Activated naive CD4-positive, alpha-beta T cell treated with anti-CD3 and anti-CD28 coated beads for 36 hours (primary cell): Measurements from ENCODE around the gene BRME1. TPM values are rescaled to one million over a fixed set of nuclear protein-coding genes. Genes with fewer than 3 reads are reported as not detected.

Experiments
- CTCF ChIA-PET: fragments of 350-600 bp; sonication (Branson Sonifier 250); formaldehyde crosslinking; loops from one replicate; lab custom pipeline; 2021; ENCODE audit warnings: antibody characterized with exemption; lab: Charles Lee
- DNase-seq: peaks from one replicate; pipeline ENCODE4 v3.0.0-alpha.2; 2020
- H3K27ac Mint-ChIP-seq: one replicate; pipeline ENCODE4 v1.8.0; 2021; ENCODE audit warnings: mild to moderate bottlenecking, mixed read lengths
- H3K27me3 Mint-ChIP-seq: one replicate; pipeline ENCODE4 v1.8.0; 2021; ENCODE audit warnings: low read depth, mixed read lengths
- H3K36me3 Mint-ChIP-seq: one replicate; pipeline ENCODE4 v1.8.0; 2021; ENCODE audit warnings: low read depth, mixed read lengths
- H3K4me1 Mint-ChIP-seq: one replicate; pipeline ENCODE4 v1.8.0; 2021; ENCODE audit warnings: low read depth, mixed read lengths
- H3K4me3 Mint-ChIP-seq: one replicate; pipeline ENCODE4 v1.8.0; 2021; ENCODE audit warnings: mild to moderate bottlenecking, moderate library complexity, mixed read lengths
- H3K9me3 Mint-ChIP-seq: one replicate; pipeline ENCODE4 v1.8.0; 2021; ENCODE audit warnings: mixed read lengths
- intact Hi-C: fragments of 100-400 bp; cut with micrococcal nuclease; formaldehyde crosslinking; loops from one replicate; pipeline ENCODE4 v1.15.1; 2023
- total RNA-seq, 2 experiments: library from RNA; stranded (reverse); gene quantifications; one replicate each; pipeline ENCODE4 v1.2.3, GENCODE V29; 2021

BRME1 gene
- total RNA-seq, 2 experiments from 2014 or later: 5.8 to 5.9 TPM

- Mint-ChIP-seq H3K9me3 (peaks cover 1% of the 10 kb centered on the region), H3K4me1 (peaks cover 30% of the 10 kb centered on the region), H3K4me3 (peak overlapping the region; percentile 86), H3K27me3 (no peaks in the 10 kb centered on the region), H3K27ac (no peak overlapping the region), H3K36me3 (peaks cover 12% of the 10 kb centered on the region)
- peak; percentile 46 for DNase-seq
- CTCF ChIA-PET: interaction anchor here (1.0 kb wide), 1 partner anchor 94 kb away, joined by 3 read pairs; no protein-coding TSS in a partner anchor
- intact Hi-C loops: loop anchor here (1.0 to 5.0 kb wide), 3 partner anchors 26 to 126 kb away; partner anchors contain the start of genes DCAF15 and IL27RA
Observed at GRCh38 chr19:13906521-13906904, 596 bp upstream of the BRME1 start.

- Mint-ChIP-seq H3K9me3 (peaks cover 1% of the 10 kb centered on the region), H3K36me3 (peaks cover 5% of the 10 kb centered on the region), H3K27me3 (no peaks in the 10 kb centered on the region), H3K4me1 (peaks cover 30% of the 10 kb centered on the region), H3K27ac (no peak overlapping the region), H3K4me3 (no peak overlapping the region)
- intact Hi-C loops: loop anchor here (2.0 kb wide), 1 partner anchor 146 kb away; no protein-coding TSS in a partner anchor
- CTCF ChIA-PET: interaction anchor here (0.6 to 1.7 kb wide), 19 partner anchors 17 to 579 kb away, joined by 3 to 8 read pairs (median 4); partner anchors contain the start of genes IL27RA and RFX1
- DNase-seq: peak; percentile 58
Observed at GRCh38 chr19:13902993-13903555, 2.8 kb downstream of the BRME1 start.

DNA sequence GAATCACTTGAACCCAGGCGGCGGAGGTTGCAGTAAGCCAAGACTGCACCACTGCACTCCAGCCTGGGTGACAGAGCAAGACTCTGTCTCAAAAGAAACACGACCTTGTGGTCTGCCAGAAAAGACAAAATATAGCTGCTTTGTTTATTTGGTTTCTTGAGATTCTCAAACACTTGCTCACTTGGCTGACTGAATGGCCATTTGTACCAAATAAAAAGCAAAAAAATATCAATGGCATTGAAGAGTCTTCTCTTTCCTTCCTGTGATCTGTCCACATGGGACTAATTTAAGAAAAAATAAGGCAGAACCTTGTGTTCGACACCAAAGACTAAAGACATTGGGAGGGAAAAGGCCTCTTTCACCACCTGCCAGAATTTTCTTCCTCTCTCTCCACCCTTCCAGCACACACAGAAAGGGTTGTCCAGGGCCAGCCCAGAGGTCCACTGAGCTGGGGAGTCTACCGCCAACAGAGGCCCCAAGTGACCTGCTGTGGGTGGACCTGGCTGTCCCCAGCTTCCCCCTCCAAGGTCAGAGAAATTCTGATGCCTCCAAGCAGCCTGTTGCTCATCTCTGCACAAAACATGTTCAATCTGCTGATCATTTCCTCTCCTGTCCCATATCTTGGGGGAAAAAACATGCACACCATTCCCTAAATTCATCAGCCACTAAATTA, 5.9 kb downstream of the BRME1 start:
- CTCF ChIA-PET: interaction anchor here (1.1 kb wide), 1 partner anchor 18 kb away, joined by 3 read pairs; no protein-coding TSS in a partner anchor
- peaks cover 2% of the 10 kb centered on the region for H3K36me3 Mint-ChIP-seq
- H3K27me3 Mint-ChIP-seq: no peaks in the 10 kb centered on the region
- no peak overlapping the region for H3K4me3 Mint-ChIP-seq
- DNase-seq: no peak
- intact Hi-C loops: no loop called here
- no peak overlapping the region for H3K27ac Mint-ChIP-seq
- peaks cover 14% of the 10 kb centered on the region for H3K4me1 Mint-ChIP-seq
- no peaks in the 10 kb centered on the region for H3K9me3 Mint-ChIP-seq

GRCh38 chr19:13899393-13899792, 6.5 kb downstream of the BRME1 start:
- Mint-ChIP-seq H3K27ac (no peak overlapping the region), H3K4me1 (peaks cover 11% of the 10 kb centered on the region), H3K27me3 (no peaks in the 10 kb centered on the region), H3K4me3 (no peak overlapping the region), H3K9me3 (no peaks in the 10 kb centered on the region), H3K36me3 (peaks cover 2% of the 10 kb centered on the region)
- intact Hi-C loops: no loop called here
- no peak for DNase-seq
- CTCF ChIA-PET: interaction anchor here (0.6 kb wide), 1 partner anchor 18 kb away, joined by 3 read pairs; no protein-coding TSS in a partner anchor

- no peaks in the 10 kb centered on the region for H3K4me1 Mint-ChIP-seq
- H3K4me3 Mint-ChIP-seq: no peak overlapping the region
- intact Hi-C loops: no loop called here
- DNase-seq: no peak
- no peak overlapping the region for H3K27ac Mint-ChIP-seq
- CTCF ChIA-PET: no interaction called here
- peaks cover 3% of the 10 kb centered on the region for H3K36me3 Mint-ChIP-seq
- H3K9me3 Mint-ChIP-seq: no peaks in the 10 kb centered on the region
- no peaks in the 10 kb centered on the region for H3K27me3 Mint-ChIP-seq
Observed at GRCh38 chr19:13896227-13896626, 9.7 kb downstream of the BRME1 start.

GRCh38 chr19:13894552-13894951, 11.4 kb downstream of the BRME1 start:
- CTCF ChIA-PET: interaction anchor here (0.9 kb wide), 1 partner anchor 136 kb away, joined by 3 read pairs; no protein-coding TSS in a partner anchor
- no peak for DNase-seq
- no peaks in the 10 kb centered on the region for H3K27me3 Mint-ChIP-seq
- no peak overlapping the region for H3K4me3 Mint-ChIP-seq
- intact Hi-C loops: loop anchor here (5.0 kb wide), 1 partner anchor 288 kb away; no protein-coding TSS in a partner anchor
- peaks cover 3% of the 10 kb centered on the region for H3K36me3 Mint-ChIP-seq
- no peaks in the 10 kb centered on the region for H3K4me1 Mint-ChIP-seq
- H3K27ac Mint-ChIP-seq: no peak overlapping the region
- no peaks in the 10 kb centered on the region for H3K9me3 Mint-ChIP-seq

- no peaks in the 10 kb centered on the region for H3K4me1 Mint-ChIP-seq
- CTCF ChIA-PET: interaction anchor here (1.1 to 1.3 kb wide), 2 partner anchors 14 to 30 kb away, joined by 3 to 4 read pairs; no protein-coding TSS in a partner anchor
- peaks cover 3% of the 10 kb centered on the region for H3K36me3 Mint-ChIP-seq
- H3K9me3 Mint-ChIP-seq: no peaks in the 10 kb centered on the region
- H3K27me3 Mint-ChIP-seq: no peaks in the 10 kb centered on the region
- H3K4me3 Mint-ChIP-seq: no peak overlapping the region
- H3K27ac Mint-ChIP-seq: no peak overlapping the region
- intact Hi-C loops: loop anchor here (5.0 kb wide), 1 partner anchor 289 kb away; no protein-coding TSS in a partner anchor
- no peak for DNase-seq
Observed at GRCh38 chr19:13892870-13893269, 13.0 kb downstream of the BRME1 start.

GRCh38 chr19:13890136-13890535, 15.8 kb downstream of the BRME1 start:
- peaks cover 3% of the 10 kb centered on the region for H3K36me3 Mint-ChIP-seq
- no peak overlapping the region for H3K27ac Mint-ChIP-seq
- no peak for DNase-seq
- intact Hi-C loops: loop anchor here (5.0 kb wide), 1 partner anchor 292 kb away; no protein-coding TSS in a partner anchor
- CTCF ChIA-PET: no interaction called here
- no peaks in the 10 kb centered on the region for H3K9me3 Mint-ChIP-seq
- no peak overlapping the region for H3K4me3 Mint-ChIP-seq
- no peaks in the 10 kb centered on the region for H3K27me3 Mint-ChIP-seq
- H3K4me1 Mint-ChIP-seq: no peaks in the 10 kb centered on the region

GRCh38 chr19:13888281-13888680, 17.6 kb downstream of the BRME1 start:
- Mint-ChIP-seq H3K27ac (no peak overlapping the region), H3K4me1 (peaks cover 5% of the 10 kb centered on the region), H3K4me3 (no peak overlapping the region), H3K9me3 (no peaks in the 10 kb centered on the region), H3K27me3 (no peaks in the 10 kb centered on the region), H3K36me3 (peaks cover 3% of the 10 kb centered on the region)
- intact Hi-C loops: no loop called here
- no peak for DNase-seq
- CTCF ChIA-PET: interaction anchor here (0.6 kb wide), 1 partner anchor 336 kb away, joined by 5 read pairs; no protein-coding TSS in a partner anchor

- no peak overlapping the region for H3K27ac Mint-ChIP-seq
- intact Hi-C loops: no loop called here
- no peaks in the 10 kb centered on the region for H3K36me3 Mint-ChIP-seq
- H3K9me3 Mint-ChIP-seq: no peaks in the 10 kb centered on the region
- H3K4me3 Mint-ChIP-seq: no peak overlapping the region
- no peak for DNase-seq
- CTCF ChIA-PET: interaction anchor here (0.6 to 1.0 kb wide), 2 partner anchors 69 to 335 kb away, joined by 5 to 6 read pairs; no protein-coding TSS in a partner anchor
- no peaks in the 10 kb centered on the region for H3K27me3 Mint-ChIP-seq
- peaks cover 7% of the 10 kb centered on the region for H3K4me1 Mint-ChIP-seq
Observed at GRCh38 chr19:13887517-13887916, 18.4 kb downstream of the BRME1 start.

DNA sequence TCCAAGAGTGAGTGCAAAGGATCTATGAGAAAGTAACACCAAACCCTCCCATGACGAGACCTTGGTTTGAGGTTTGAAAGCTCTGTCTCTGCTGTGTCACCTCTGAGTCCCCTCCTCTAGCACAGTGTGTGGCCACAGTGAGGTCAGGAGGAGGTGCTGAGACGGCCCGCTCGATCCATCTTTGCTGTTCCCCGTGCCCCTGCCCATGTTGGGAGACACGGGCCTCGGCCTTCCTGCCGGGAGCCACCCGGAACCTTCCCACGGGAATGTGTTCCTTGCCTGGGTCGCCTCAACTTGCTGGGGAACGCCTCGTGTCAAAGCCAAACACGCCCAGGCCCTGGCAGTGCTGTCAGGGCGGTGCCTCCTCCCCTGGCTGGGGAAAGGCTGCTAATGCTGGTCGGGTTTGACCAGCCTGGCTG, 18.9 kb downstream of the BRME1 start:
- H3K36me3 Mint-ChIP-seq: no peaks in the 10 kb centered on the region
- no peaks in the 10 kb centered on the region for H3K9me3 Mint-ChIP-seq
- CTCF ChIA-PET: interaction anchor here (1.0 to 2.4 kb wide), 2 partner anchors 69 to 186 kb away, joined by 6 to 10 read pairs; partner anchors contain the start of gene MISP3
- no peak overlapping the region for H3K4me3 Mint-ChIP-seq
- intact Hi-C loops: no loop called here
- no peaks in the 10 kb centered on the region for H3K27me3 Mint-ChIP-seq
- DNase-seq: no peak
- H3K27ac Mint-ChIP-seq: no peak overlapping the region
- H3K4me1 Mint-ChIP-seq: peaks cover 10% of the 10 kb centered on the region

GRCh38 chr19:13885826-13886365, 20.0 kb downstream of the BRME1 start:
- no peak for DNase-seq
- no peaks in the 10 kb centered on the region for H3K36me3 Mint-ChIP-seq
- intact Hi-C loops: no loop called here
- H3K4me3 Mint-ChIP-seq: no peak overlapping the region
- H3K27ac Mint-ChIP-seq: no peak overlapping the region
- CTCF ChIA-PET: interaction anchor here (0.6 to 2.4 kb wide), 2 partner anchors 18 to 187 kb away, joined by 3 to 10 read pairs; partner anchors contain the start of gene MISP3
- no peaks in the 10 kb centered on the region for H3K9me3 Mint-ChIP-seq
- peaks cover 22% of the 10 kb centered on the region for H3K4me1 Mint-ChIP-seq
- H3K27me3 Mint-ChIP-seq: no peaks in the 10 kb centered on the region
